ENCODE data around the gene APC. TPM values are rescaled to one million over a fixed set of nuclear protein-coding genes. Genes with fewer than 3 reads are reported as not detected.
A peak's percentile ranks its signal among the peaks of the same experiment; 100 is the strongest.
"Not testable (repeated sequence)": the region's sequence is repeated elsewhere in the genome, so short reads cannot be mapped to it uniquely, and the experiment has no call there.

The APC gene
- total and polyA plus RNA-seq, 8 donors: 4.2 to 24.0 (median 14.7) TPM

DNA sequence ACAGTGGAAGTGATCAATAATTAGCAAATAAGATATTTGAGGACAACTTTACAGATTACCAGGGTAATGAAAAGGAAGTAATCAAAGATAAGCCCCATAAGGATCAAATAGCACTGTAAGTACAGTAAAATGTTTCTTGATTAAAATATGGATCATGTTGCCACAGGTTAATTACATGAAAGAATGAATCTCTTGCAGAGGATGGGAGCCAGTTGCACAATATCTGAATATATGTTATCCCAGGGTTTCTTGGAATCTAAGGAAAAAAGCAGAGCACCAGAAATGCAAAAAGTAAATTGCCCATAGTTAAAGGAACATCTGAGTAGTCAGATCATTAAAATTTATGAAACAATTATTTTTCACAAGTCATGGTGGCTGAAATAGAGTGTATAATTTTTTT is 109.6 kb downstream of the APC start:
- no peak for ATAC-seq
- no peaks in the 10 kb centered on the region for H3K9me3 ChIP-seq
- H3K4me1 ChIP-seq: peaks cover 4 to 10% (median 6%) of the 10 kb centered on the region in 3 donors
- H3K27me3 ChIP-seq: no peaks in the 10 kb centered on the region
- no peak for FAIRE-seq
- no peak overlapping the region for H3K4me3 ChIP-seq
- TF ChIP-seq CTCF (IDR thresholded peaks at IDR 0.05): no peak
- no peaks in the 10 kb centered on the region for H3K36me3 ChIP-seq
- DNase-seq: no peak
- intact Hi-C loops (cut with DNase I): no loop called here
- no peak overlapping the region for H3K27ac ChIP-seq

DNA sequence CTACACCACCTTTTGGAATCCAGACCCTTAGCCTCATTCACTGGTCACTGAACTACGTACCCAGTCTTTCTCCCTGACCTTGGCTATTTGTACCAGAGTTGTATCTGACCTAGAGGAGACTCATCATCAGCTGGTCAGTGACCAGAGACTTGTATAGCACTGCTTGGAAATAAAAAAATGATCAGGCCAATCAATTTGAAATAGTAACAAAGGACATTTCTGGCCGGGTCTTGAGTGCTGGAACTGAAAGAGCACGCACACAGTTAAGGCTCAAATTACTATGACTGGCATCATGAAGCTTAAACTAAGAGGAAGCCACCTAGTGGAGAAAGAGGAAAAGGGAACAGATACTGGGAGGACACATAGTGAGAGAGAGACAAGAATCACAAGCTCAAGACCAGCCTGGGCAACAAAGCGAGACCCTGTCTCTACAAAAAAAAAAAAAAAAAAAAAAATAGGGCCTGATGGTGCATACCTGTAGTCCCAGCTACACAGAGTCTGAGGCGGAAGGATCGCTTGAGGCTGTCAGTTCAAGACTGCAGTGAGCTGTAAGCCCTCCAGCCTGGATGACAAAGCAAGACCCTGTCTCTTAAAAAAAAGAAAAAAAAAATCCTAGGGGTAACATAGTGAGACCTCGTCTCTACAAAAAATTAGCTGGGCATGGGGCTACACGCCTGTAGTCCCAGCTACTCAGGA is 110.6 kb downstream of the APC start:
- ATAC-seq (peak; percentile 94 to 99 (median 97)), FAIRE-seq (no peak), DNase-seq (no peak)
- peak; percentile 36 to 59 (median 52) for TF ChIP-seq CTCF (IDR thresholded peaks at IDR 0.05)
- Histone ChIP-seq H3K27me3 (no peaks in the 10 kb centered on the region), H3K9me3 (no peaks in the 10 kb centered on the region), H3K36me3 (no peaks in the 10 kb centered on the region), H3K4me3 (no peak overlapping the region), H3K27ac (no peak overlapping the region), H3K4me1 (peaks cover 4 to 10% (median 6%) of the 10 kb centered on the region in 3 donors)
- WGBS, 2 donors: 40 to 45% methylated on average over 8 of the region's 8 CpGs
- intact Hi-C loops (cut with DNase I): no loop called here

GRCh38 chr5:112849912-112850311 is 112.2 kb downstream of the APC start:
- FAIRE-seq: no peak
- intact Hi-C loops (cut with DNase I): no loop called here
- TF ChIP-seq CTCF (IDR thresholded peaks at IDR 0.05): no peak

GRCh38 chr5:112854651-112855050 is 117.0 kb downstream of the APC start:
- Histone ChIP-seq H3K36me3 (no peaks in the 10 kb centered on the region), H3K4me1 (no peaks in the 10 kb centered on the region), H3K9me3 (no peaks in the 10 kb centered on the region), H3K27ac (no peak overlapping the region), H3K4me3 (no peak overlapping the region), H3K27me3 (no peaks in the 10 kb centered on the region)
- FAIRE-seq (no peak), DNase-seq (no peak), ATAC-seq (no peak)
- TF ChIP-seq CTCF (IDR thresholded peaks at IDR 0.05): no peak
- WGBS, 2 donors: 79 to 83% methylated on average over 1 of the region's 1 CpG
- intact Hi-C loops (cut with DNase I): no loop called here

More at GRCh38 chr5:112849912-112850311, 112.2 kb downstream of the APC start:
- no peaks in the 10 kb centered on the region for H3K27me3 ChIP-seq
- DNase-seq: no peak
- no peak for ATAC-seq
- H3K4me1 ChIP-seq: peaks cover 0 to 6% (median 5%) of the 10 kb centered on the region in 3 donors
- H3K36me3 ChIP-seq: no peaks in the 10 kb centered on the region
- no peaks in the 10 kb centered on the region for H3K9me3 ChIP-seq
- no peak overlapping the region for H3K4me3 ChIP-seq
- WGBS, 2 donors: 54 to 57% methylated on average over 2 of the region's 2 CpGs
- H3K27ac ChIP-seq: no peak overlapping the region

GRCh38 chr5:112857866-112858265 is 120.2 kb downstream of the APC start:
- DNase-seq (no peak), ATAC-seq (no peak), FAIRE-seq (no peak)
- Histone ChIP-seq H3K9me3 (no peaks in the 10 kb centered on the region), H3K27me3 (no peaks in the 10 kb centered on the region), H3K27ac (no peak overlapping the region), H3K4me3 (no peak overlapping the region), H3K4me1 (peaks cover 0 to 10% (median 3%) of the 10 kb centered on the region in 3 donors), H3K36me3 (no peaks in the 10 kb centered on the region)
- intact Hi-C loops (cut with DNase I): no loop called here
- no peak for TF ChIP-seq CTCF (IDR thresholded peaks at IDR 0.05)

GRCh38 chr5:112860571-112860928 is 122.9 kb downstream of the APC start:
- Histone ChIP-seq H3K36me3 (peaks cover 0 to 10% (median 8%) of the 10 kb centered on the region in 3 donors), H3K4me1 (peaks cover 3 to 26% (median 13%) of the 10 kb centered on the region in 3 donors), H3K4me3 (peak overlapping the region; percentile 56 to 93 (median 73)), H3K27ac (peak overlapping the region; percentile 58 to 80 (median 72))
- H3K27me3 ChIP-seq; H3K9me3 ChIP-seq; FAIRE-seq; DNase-seq; ATAC-seq; intact Hi-C loops (cut with DNase I): not testable (repeated sequence)
- WGBS, 2 donors: 74 to 77% methylated on average over 11 of the region's 11 CpGs

Measured in pancreas (tissue), 10 donors.